GM10847 (cell line): ENCODE measurements around the gene CHCHD6.

Experiments used
- POLR2A ChIP-seq: IDR thresholded peaks from 2 replicates; pipeline ENCODE4 v1.6.1; 2011; ENCODE audit not compliant: insufficient read length; ENCODE audit errors: extremely low read depth

Gene CHCHD6

GRCh38 chr3:126758882-126759281 lies 54.8 kb downstream of the CHCHD6 start:
- no peak for TF ChIP-seq POLR2A

- no peak for TF ChIP-seq POLR2A
These were observed 56.5 kb downstream of the CHCHD6 start for GRCh38 chr3:126760541-126760940.

- TF ChIP-seq POLR2A: no peak
These were observed 59.0 kb downstream of the CHCHD6 start for GRCh38 chr3:126763035-126763434.

- TF ChIP-seq POLR2A: no peak
These were observed 61.4 kb downstream of the CHCHD6 start for GRCh38 chr3:126765187-126766069.

GRCh38 chr3:126766653-126767052 lies 62.6 kb downstream of the CHCHD6 start:
- no peak for TF ChIP-seq POLR2A

- no peak for TF ChIP-seq POLR2A
These were observed 64.9 kb downstream of the CHCHD6 start for GRCh38 chr3:126768903-126769302.

- TF ChIP-seq POLR2A: no peak
These were observed 66.1 kb downstream of the CHCHD6 start for GRCh38 chr3:126770096-126770495.

- TF ChIP-seq POLR2A: no peak
These were observed 69.1 kb downstream of the CHCHD6 start for GRCh38 chr3:126773167-126773566.

GRCh38 chr3:126773783-126774182 lies 69.7 kb downstream of the CHCHD6 start:
- TF ChIP-seq POLR2A: no peak

GRCh38 chr3:126777366-126777765 lies 73.3 kb downstream of the CHCHD6 start:
- no peak for TF ChIP-seq POLR2A

- TF ChIP-seq POLR2A: no peak
These were observed 76.6 kb downstream of the CHCHD6 start for GRCh38 chr3:126780666-126781065.

GRCh38 chr3:126781406-126781805 lies 77.4 kb downstream of the CHCHD6 start:
- TF ChIP-seq POLR2A: no peak

GRCh38 chr3:126781889-126782491 lies 78.0 kb downstream of the CHCHD6 start:
- TF ChIP-seq POLR2A: no peak

GRCh38 chr3:126782536-126782935 lies 78.5 kb downstream of the CHCHD6 start:
- TF ChIP-seq POLR2A: no peak

- TF ChIP-seq POLR2A: no peak
These were observed 80.2 kb downstream of the CHCHD6 start for GRCh38 chr3:126784254-126784653.

GRCh38 chr3:126792998-126793397 lies 89.0 kb downstream of the CHCHD6 start:
- no peak for TF ChIP-seq POLR2A

GRCh38 chr3:126797563-126797962 lies 93.5 kb downstream of the CHCHD6 start:
- TF ChIP-seq POLR2A: no peak

GRCh38 chr3:126798521-126798920 lies 94.5 kb downstream of the CHCHD6 start:
- no peak for TF ChIP-seq POLR2A
